EH (cell line): Measurements from ENCODE around the gene GNAO1.

ENCODE experiments used
- DNase-seq: peaks from one replicate; pipeline ENCODE4 v3.0.0-alpha.2; 2015; ENCODE audit warnings: low read depth

Gene GNAO1

DNA sequence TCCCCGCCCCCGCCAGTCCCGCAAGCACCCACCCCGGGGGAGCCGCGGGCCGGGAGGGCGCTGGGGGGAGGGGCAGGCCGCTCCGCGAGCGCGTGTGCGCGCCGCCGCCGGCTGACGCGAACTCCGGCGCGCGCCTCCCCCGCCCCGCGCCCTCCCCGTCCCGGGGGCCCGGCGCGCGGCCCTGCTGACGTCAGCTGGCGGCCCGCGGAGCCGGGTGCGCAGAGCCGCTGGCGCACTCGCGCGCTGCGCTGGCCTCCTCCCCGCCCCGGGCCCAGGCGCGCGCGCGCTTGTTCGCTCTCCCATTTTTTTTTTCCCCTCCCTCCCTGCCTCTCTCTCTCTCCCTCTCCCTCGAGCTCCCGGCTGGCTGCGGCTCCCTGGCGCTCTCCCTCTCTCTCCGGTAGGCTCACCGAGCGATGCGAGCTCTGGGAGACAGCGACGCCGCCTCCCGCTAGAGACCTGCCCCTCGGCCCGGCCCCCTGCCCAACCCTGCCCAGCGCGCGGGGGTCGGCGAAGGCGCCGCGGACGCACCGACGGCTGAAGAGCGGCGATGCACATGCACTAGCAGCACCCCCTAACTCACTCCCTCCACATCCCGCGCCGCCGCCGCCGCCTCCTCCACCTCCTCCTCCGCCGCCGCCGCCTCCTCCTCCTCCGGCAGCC is at the start of gene GNAO1:
GNAO1 (plus strand) TSS at position 334 of the 660 bp plus-strand sequence. CDS start 747 bp downstream, outside the sequence.
- DNase-seq = peak; percentile 81

DNA sequence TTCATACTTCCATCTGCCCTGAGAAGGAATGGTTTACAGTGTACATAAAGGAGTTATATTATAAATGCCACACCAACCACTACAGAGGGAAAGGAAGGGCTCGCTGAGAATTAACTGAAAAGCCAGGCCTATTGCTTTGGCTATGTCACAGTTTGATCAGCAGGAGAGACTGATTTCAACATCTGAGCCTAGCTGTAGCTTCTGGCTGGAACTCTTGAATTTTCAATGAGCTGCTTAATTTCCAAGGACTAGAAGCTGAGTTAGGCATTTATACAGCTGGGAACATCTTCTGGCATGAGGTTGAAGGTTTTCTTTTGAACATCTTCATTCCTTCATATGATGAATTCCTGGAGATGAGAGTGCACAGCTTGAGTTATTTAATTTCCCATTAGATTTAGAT is 47.6 kb upstream of the GNAO1 start:
- no peak for DNase-seq

DNA sequence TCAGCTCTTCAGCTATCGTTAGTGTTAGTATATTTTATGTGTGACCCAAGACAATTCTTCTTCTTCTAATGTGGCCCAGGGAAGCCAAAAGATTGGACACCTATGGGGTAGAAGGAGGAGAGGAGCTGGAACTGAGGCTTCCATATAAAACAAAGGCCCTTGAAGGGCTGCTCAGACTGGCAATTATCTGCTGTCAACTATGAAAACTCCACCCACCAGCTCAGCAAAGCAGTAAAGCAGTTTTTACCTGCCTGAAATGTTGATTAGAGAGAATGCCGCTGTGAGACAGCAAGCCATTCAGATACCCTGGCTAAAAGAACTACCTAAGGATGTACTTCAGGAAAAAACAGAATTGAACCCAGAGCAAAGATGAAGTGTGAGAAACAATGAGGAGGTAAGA is 45.9 kb upstream of the GNAO1 start:
- no peak for DNase-seq

DNA sequence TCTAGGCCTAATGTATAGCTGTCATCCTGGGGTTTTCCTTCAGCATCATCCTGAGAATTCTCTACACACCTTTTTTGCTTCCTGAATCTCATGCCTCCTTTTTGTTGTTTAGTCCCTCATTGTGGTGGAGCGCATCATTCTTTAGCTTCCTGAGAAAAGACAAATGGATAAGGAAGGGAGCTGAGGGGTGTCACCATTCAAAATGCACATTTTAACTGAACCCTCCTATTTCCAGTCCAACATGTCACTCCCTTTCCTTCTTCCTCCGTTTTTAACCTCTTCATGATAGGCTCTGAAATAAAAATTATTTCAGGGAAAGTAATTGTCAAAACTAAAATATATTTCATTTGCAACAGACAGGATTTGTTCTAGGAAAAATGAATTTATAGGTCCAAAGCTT is 39.7 kb upstream of the GNAO1 start:
- no peak for DNase-seq

DNA sequence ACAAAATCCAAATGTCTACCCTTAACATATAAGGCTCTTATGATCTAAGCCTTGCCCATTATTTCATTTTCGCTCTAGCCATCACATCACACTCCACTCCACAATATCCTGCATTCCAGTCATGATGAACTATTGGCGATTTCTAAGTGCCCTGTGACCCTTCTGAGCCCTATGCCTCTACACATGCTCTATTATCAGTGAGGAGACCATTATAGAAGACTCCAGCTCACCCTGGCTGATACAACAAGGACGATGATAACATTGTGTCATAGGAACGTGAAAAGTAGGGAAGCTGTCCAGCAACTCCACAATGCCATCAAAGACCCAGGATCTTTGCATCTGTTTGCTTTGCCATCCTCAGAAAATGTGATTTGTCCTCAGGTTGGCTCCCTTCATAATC is 29.6 kb upstream of the GNAO1 start:
- DNase-seq = no peak

DNA sequence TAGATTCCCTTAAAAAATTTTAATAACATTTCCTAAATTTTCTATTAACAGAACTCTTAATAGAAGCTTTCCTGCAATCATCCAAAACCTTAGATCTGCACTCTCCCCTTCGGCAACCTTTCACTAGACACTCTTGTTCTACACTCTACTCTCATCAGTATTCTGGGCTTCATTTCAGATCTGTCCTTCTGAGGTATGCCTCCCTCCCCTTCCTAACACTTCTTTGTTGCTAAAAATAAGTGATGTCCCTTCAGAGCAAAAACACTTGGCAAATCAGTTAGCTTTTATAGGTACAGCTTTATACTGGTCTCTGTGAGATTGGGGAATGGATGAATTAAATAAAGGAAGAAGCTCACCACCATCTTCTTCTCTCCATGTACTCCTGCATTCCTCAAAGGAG is 28.2 kb upstream of the GNAO1 start:
- DNase-seq = no peak

DNA sequence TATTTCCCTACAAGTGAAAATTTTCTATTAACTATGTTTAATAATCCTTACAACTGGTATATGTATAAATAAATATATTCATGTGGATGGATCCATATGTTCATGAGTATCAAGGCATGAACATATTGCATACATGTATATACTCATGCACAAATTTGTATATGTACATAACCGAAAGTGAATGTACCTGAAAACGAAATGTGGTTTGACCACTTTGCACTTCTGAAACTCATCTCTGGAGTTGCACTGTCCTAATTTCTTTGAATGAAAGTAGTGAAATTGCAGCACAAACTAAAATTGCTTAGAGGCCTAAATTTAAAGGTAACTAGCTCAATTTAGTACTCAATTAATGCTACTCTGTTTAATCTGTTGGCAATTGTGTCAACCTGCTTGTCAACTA is 27.4 kb upstream of the GNAO1 start:
- no peak for DNase-seq

DNA sequence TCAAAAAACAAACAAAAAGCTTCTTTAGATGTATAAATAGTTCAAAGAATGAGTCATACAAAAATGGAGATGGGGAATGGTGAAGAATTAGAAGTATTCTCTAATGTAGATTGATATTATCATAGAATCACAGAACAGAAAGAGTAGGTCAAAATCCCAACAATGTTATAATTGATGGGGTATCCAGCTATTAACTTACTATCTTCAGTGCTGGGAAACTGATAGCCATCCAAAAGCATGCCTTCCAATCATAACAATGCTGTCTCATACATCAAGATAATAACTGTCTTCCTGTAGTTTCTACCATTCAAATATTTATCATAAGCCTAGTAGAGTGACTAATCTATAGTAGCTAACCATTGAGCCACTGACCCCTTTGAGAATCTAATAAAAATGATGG is 26.7 kb upstream of the GNAO1 start:
- DNase-seq = peak; percentile 36

DNA sequence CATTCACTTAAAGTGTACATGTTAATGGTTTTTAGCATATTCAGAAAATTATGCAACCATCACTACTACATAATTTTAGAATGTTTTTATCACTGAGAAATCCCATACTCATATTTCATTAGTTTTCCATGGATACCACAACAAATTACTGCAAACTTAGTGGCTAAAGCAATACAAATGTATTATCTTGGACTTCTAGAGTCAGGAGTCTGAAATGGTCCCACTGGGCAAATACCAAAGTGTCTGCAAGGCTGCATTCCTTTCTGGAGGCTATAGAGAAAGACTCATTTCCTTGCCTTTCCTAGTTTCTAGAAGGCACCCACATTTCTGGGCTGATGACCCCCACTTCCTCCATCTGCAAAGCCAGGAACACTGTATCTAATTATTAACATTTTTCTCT is 16.9 kb upstream of the GNAO1 start:
- DNase-seq = peak; percentile 32

DNA sequence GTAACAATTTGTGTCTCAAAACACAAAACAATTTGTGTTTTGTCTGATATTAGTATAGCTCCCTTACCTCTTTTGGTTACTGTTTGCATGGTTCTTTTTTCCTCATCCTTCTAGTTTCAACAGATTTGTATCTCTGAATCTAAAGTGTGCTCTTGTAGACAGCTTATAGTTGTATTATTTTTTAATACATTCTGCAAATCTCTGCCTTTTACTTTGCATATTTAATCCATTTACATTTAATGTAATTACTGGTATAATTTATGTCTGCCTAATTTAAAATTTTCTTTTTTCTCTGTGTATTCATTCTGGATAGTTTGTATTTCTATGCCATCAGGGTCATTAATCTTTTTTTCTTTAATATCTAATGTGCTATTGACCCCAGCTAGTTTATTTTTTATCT is 9.9 kb upstream of the GNAO1 start:
- DNase-seq = no peak

DNA sequence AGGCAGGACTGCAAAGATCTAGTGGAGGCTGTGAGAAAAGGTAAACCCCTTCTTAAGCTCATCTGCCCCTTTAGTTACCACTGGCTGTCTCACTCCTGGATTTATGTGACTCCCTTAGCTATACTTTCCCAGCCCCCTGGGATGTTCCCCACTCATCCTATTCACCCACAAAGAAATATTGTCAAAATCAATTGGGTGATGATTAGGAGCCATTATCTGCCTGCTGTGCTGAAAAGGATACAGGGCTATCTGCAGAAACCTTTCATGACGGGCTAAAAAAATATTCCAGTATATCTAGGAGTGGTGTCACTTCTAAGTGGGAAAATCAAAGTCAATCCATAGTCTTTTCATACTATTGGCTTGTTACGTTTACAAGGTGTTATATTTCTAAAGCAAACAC is 8.0 kb upstream of the GNAO1 start:
- DNase-seq = no peak

DNA sequence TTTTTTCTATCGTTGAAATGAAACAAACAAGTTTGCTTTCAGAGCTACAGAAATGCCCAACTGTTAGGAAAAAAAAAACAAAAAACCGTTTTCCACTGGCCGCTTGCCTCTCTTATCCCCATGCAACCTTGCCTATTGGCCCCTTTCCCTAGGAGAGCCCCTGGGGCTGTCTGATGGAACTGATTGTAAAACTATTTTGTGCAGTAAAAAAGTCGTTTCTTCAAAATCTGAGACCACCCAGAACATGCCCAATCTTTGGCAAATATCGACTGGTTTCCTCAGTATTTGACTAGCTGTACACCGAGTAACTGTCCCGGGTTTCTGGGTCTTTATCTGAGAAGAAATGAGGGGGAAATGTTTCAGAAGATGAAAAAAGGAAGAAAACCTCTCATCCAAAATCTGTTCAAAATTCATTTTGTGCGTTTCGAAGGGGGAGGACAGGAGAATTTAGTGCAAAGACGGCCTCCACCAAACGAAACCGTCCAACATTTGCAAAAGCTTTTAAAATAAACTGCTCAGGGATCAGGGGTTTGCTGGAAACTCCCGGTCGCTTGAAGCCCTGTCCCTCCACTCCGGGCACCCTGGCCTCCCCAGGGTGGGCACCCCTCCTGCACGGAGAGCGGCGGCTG is 1.1 kb upstream of the GNAO1 start:
- DNase-seq = no peak

DNA sequence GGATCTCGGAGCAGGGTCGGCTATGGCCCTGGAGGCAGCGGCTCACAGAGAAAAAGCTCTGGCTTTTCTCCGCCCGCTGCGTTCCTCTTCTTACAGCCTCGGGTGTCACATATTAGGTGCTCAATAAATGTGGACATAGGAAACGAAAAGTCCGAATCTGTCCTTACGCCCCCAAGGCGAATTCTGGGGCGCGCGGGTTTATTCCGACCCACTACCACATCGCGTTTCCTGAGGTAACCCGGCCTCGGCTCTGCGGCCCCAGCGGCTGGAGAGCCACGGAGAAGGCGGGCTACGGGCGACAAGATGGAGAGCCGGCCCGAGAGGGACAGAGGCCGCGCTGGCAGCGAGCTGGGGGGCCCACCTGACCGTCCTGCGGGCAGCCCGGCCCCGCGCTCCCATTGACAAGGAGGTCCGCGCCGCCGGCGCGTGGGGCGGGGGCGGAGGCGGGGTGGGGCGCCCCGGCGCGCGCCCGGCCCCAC is 573 bp upstream of the GNAO1 start:
- DNase-seq = no peak

DNA sequence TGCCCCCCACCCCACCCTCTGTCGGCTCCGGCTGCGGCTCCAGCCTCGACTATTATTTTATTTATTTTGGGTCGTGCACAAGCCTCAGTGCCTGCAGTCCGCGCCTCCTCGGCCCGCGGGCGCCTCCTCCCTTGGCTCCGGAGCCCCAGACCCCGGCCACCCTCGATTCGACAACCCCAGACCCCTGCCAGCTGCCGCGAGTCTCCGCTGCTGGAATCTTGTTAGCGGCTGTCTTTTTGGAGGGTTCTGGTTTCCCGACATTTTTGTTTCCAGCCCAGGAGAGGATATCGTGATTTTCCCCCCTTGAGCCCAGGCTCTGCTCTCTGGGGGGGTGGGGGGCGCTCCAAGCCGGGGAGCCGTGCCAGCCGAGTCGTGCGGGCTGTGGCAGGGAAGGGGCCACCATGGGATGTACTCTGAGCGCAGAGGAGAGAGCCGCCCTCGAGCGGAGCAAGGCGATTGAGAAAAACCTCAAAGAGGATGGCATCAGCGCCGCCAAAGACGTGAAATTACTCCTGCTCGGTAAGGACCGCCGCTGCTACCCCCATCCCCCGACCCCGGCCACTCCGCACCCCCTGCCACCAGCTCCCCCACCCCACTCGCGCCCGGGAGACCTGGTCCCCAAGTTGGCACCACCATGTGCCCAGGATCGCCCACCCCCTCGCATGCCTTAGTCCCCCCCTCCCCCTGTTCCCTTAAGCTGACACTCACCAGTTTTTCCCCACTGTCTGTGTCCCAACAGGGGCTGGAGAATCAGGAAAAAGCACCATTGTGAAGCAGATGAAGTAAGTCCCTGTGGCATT is 746 bp downstream of the GNAO1 start:
- no peak for DNase-seq

DNA sequence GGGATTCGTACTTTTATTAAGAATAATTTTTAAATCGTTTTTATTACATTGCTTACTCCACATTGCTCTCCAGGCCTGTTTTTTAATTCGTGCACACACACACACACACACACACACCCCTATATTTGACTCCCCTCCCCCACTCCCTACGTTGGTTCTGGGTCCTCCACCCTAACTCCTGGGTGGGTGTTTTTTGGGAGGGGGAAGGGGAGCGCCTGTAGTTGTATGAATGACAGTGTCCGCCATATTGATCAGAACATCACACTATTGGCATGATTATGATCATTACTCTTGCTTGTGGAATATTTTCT is 1.3 kb downstream of the GNAO1 start:
- no peak for DNase-seq

DNA sequence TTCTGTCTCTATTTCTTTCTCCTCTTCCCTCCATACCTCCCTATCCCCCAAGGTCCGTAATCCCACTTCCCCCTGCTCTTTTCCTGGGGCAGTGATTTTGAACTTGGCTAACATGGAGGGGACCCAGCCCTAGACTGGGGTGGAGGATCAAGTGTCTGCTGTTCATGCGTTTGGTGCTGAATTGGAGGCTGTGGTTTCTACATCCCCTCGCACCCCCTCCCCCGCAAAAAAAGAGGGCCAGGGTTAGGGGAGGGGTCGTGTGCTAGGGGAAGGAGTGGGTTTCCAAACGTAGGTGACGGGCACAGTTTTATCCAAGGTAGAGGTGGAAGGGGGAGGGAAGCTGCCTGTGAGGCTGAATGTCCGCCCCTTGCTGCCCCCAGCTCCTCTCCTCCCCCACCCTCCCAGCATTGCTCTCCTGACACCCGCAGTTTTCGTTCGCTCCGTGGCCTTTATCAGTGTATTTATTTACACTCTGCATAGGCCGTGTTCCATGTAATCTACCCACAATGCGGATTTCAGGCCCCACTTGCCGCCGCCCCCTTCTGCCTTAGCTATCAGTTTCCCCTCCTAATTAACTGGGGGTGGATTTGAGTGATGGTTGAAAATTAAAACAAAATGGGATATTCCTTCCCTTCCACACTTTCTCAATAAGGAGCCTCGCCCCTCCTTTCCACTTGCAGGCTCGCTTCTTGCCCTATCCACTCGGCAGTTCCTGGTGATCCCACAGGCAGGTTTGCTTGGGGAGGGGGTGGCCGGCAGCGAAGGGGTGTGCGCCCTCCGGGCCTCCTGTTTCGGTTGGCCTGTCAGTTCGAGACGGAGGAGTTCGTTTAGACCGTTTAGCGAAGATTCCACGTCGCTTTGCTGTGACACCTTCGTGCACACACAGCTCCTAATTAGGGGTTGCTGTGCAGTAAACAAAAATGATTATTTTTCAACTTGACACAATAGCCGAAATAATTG is 2.0 kb downstream of the GNAO1 start:
- peak; percentile 40 for DNase-seq

DNA sequence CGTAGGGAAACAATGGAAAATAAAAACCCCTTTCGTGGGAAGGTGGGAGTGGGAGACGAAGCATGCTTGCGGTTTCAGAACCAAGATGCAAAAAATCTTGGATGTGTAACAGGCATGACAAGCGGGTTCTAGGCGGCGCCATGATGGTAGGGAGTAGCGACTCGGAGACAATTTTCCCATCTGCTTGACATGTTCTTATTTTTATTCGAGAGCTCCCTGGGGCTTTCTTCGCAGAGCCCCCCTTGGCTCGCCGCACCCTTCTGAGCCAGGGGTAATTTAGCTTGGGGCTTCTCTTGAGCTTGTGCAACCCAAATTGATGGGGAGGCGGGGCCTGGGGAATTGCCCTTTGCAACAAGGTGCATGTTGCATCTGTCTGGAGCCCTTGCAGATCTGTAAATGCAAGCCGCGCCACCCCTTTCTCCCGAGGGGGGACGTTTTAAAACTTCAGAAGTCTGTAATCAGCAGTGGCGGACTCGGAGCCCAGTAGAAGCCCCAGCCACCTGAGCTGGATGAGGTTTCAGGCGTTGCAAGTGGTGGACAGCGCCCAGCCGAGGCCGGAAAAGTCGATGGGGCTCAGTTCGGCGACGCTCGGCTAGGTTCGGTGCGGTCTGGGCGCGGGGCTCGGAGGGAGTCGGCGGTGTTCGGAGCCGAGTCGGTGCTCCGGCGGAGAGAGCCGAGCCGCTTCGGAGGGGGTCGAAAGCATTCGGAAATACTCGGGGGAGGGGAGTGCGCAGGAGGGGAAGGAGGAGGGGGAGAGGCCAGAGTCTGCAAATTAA is 2.9 kb downstream of the GNAO1 start:
- DNase-seq = peak; percentile 80

DNA sequence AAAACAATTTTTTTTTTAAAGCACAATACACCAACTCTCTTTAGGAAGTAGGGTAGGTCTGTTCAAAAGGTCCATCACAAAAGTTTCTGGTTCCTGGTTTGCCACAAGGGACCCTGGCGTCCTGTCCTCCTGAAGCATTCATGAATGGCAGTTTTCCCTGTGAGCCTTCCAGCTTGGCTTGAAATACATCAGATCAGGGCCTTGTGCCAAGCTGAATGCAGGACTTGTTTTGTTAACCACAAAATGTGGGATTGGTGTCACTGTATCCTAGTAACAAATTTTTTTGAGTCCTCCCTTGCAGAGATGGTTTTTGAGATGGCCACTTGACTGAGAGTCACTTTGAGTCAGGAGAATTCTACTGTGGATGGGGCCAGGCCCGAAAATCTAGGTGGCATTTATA is 3.9 kb downstream of the GNAO1 start:
- peak; percentile 79 for DNase-seq

DNA sequence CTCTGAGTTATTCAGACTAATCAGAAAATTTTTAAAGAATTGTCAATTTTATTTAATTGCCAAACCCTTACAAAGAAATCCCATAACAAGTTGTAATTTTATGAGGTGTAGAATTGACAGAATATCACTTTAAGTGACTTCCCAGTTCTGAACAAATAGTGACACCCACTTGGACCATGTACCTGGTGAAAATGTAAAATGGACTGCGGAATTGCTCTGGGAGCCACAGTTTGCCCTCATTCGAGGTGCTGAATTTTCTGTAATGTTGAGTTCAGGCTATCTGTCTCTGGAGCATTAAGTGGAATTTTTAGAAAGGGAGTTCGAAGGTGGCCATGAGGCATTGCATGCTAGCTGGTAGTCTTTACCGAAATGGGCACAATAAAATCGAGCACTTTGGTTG is 5.1 kb downstream of the GNAO1 start:
- DNase-seq = no peak

DNA sequence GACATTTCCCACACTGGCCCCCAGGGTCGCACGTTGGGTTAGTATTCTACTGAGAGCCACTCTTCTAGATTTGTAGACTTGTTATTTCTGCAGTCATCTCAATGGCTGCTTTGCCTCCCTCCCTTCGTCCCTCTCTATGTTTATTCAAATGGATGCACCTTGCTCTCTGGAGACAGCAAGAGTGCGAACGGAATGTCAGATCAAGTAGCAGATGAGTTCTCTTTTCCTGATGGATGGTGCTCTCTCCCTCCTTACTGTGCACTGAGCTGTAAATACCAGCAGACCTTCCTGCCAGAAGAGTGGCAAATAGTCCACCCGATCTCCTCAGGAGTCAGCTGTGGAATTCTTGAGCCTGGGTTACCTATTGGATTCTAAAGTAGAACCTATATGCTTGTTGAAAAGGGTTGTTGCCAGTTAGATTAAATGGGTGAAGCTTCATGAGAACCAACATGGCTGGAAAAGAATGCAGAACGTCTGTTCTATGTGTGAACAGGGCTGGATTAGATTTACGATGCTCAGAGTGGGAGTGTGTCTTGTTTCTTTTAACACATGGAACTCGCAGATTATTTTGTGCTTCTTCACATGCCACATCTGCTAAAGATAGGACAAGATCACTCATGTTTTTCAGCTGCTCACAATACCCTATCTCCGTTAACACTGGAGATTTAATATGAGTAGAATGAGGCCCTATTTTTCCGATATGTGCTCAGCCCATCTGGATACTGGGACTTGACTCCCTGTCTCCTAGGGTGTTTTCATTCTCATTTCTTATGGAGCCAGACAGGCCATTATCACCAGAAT is 6.1 kb downstream of the GNAO1 start:
- DNase-seq = no peak
